Activated T-cell treated with anti-CD3 and anti-CD28 coated beads for 1 hour (primary cell): Measurements from ENCODE around the gene LENG1.
A peak's percentile ranks its signal among the peaks of the same experiment; 100 is the strongest.
"Not testable (repeated sequence)": the region's sequence is repeated elsewhere in the genome, so short reads cannot be mapped to it uniquely, and the experiment has no call there.

ENCODE experiments used
- DNase-seq: peaks from one replicate; pipeline ENCODE4 v3.0.0-alpha.2; 2020; ENCODE audit warnings: low read depth

The LENG1 gene

GRCh38 chr19:54189735-54190502, 30.4 kb upstream of the LENG1 start:
- DNase-seq = peak; percentile 99

GRCh38 chr19:54189145-54189734, 29.7 kb upstream of the LENG1 start, which contains the start of gene MBOAT7:
Gene MBOAT7, minus strand, starts transcription at chr19:54189580. Its CDS starts 1,072 bp downstream, at chr19:54188508.
- DNase-seq = no peak

- peak; percentile 46 for DNase-seq
Measured at GRCh38 chr19:54188215-54188871, 28.8 kb upstream of the LENG1 start.

- DNase-seq = no peak
Measured at GRCh38 chr19:54186934-54187381, 27.4 kb upstream of the LENG1 start.

DNA sequence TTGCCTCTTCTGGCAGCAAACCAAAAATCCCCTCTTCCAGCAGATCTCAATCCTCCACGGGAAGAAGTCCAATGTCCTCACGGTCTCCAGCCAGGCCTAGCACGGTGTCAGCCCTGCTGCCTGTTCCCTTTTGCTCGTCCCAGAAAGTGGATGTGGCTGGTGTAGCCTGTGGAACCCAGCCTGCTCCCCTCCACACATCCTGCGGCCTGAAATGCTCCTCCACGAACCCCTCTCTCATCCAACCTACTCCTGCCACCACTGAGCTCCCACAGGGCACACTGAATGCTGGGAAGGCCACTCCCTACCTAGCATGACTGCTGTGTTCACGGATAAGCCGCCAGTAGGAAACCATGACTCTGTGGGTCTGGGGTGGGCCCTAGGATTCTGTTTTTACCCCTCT, 26.8 kb upstream of the LENG1 start:
- DNase-seq = no peak

DNA sequence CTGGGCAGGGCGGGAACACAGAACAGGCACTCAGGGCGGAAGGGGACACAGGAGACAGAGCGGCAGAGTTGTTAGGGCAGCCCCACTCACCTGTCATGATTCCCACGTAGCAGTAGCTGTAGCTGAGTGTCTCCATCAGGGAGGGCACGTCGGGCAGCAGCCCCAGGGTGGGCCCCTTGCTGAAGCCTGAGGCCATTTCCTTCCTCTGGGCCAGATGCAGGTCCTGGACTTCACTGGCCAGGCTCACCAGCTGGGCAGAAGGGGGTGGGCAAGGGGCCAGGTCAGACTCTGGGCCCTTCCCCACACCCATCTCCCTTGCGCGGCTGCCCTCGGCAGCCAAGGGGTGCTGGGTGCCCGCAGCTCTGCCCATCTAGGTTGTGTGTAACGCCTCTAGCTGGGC, 23.9 kb upstream of the LENG1 start:
- DNase-seq = no peak

GRCh38 chr19:54181894-54182293, 22.4 kb upstream of the LENG1 start:
- DNase-seq = not testable (repeated sequence)

DNA sequence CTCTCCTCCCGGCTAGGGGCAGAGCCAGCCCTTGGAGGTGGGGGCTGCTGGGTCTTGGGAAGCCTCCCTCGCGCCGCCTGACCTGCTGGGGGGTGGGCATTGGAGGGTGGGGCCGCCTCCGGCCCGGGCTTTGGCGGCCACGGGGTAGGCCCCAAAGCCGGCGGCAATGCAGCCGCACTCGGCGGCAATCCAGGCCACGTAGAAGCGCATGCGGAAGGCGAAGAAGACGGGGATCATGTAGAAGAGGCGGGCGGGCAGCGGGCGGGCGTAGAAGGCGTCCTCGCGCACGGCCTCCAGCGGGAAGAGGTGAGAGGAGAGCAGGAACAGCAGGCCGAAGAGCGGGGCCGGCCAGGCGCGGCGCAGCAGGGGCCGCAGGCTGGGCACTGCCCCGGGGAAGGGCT, 21.2 kb upstream of the LENG1 start:
- DNase-seq = no peak

DNA sequence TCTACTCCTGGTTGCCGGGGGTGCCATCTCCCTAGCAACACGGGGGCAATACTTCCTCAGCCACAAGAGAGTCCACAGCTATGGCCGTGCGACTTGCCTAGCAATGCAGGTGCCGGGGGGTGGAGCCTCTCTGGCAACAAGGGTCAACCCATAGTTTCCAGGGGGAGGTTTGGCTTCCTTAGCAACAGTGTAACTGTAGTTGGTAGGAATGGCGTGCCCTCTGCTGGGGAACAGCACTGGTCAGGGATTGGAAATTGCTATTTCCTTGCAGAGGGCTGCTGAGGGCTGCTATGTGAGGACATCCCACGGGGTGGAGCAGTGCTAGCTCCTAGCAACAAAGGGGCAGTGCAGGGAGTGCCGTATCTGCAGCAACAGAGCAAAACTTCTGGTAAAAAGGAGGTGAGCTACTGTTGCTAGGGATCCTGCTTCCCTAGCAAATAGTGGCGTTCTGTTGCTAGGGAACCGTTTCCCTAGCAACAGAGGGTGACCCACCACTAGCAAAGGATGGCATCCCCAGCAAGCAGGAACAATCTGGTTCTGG, 20.5 kb upstream of the LENG1 start:
- DNase-seq = no peak

DNA sequence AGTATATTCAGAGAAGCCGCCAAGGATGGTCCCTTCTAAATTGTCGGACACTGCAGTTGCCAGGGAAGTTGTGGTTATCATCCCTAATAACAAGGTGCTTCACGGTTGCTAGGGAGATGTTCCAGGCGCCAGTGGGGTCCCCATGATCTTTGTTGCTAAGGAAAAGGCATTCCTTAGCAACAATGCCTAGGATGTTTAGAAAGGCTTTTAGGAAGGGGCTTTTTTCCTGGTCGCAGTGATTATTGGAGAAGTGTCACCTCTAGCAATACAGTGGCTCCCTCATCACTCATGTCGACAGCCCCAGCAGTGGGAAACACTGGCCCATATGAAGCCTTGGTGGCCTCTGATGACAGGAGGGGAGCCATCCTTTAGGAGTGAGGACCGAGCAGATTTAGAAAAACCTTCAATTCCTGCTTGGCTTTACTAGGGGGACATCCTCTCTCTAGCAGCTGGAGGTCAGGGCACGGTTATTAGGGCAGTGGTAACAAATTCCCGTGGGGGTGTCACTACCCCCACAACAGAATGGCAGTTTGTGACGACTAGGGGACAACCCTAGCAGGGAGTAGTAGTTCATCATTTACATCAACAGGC, 19.8 kb upstream of the LENG1 start:
- DNase-seq = no peak

DNA sequence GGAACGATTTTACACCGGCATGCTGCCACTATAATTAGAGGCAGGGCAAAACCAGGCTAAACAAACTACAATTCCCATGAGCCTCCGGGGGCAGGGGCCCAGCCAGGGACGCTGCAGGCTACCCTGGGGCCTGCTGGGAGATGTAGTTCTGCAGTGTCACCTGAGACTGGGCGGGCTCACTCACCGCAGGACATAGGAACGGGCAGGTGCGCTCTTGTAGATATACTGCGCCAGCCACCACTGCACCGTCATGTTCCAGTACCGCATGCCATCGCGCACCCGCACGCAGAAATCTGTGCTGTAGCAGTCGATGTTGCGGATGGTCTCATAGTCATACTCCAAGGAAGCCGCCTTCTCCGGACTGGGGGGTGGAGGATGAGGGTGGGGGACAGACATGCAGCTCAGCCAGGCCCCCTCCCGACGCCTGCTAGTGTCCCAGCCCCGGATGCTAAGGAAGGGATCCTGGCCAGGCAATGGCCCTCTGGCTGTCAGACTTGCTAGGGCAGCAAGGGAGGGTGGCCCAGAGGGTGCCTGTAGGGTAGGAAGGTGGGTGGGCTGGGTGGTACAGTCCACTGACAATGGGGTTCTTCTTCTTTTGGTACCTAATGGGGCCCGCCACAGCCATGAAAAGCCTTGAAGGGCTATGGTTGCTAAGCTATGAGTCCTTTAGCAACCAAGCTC, 19.2 kb upstream of the LENG1 start:
- no peak for DNase-seq

DNA sequence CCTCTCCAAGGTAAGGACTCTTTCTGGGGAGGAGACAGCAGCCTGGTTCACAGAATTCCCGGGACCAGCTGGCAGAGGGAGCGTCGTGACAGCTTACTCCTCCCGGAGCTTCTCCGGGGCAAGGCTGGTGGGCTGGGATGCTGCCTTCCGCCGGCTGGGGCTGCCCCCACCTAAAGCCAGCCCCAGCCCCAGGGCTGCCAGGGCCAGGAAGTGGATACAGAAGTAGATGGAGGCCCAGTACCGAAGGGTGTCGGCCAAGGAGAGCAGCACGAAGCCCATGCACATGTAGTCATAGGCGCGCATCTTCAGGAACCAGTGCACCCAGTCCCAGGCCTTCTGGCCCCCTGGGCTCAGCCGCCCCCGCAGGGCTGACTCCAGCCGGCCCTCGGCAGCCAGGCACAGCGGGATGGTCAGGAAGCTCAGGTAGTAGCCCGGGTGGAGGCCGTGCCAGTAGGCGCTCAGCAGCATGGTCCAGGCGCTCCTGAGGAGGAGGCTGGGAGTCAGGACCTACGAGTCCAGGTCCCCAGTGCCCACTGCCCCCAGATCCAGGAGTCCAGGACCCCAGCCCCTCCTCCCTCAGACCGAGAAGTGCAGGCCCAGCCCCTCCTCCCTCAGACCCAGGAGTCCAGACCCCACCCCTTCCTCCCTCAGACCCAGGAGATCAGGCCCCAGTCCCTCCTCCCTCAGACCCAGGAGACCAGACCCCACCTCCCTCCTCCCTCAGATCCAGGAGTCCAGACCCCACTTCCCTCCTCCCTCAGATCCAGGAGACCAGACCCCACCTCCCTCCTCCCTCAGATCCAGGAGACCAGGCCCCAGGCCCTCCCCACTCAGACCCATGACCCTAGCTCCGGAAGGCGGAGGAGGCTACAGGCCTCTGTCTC, 14.7 kb upstream of the LENG1 start:
- no peak for DNase-seq

DNA sequence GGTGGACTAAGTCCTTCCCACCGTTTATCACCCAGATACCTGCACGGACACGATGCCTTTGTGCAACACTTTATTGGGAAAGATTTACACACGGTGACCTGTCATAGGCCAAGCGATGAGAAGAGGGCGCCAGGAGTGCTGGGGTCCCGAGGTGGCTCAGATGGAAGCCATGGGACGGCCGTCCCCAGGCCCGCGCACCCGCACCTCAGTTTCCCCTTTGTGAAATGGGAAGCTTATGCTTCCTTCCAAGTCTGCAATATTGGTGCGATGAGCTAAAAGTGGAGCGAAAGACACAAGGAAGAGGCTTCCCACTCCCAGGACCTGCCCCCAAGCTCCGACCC, 13.8 kb upstream of the LENG1 start:
- DNase-seq = no peak

- no peak for DNase-seq
Measured at GRCh38 chr19:54172471-54173358, 13.2 kb upstream of the LENG1 start, which contains the start of gene TMC4. Gene TMC4, minus strand, starts transcription at chr19:54173160. Its CDS starts 43 bp downstream, at chr19:54173117.

DNA sequence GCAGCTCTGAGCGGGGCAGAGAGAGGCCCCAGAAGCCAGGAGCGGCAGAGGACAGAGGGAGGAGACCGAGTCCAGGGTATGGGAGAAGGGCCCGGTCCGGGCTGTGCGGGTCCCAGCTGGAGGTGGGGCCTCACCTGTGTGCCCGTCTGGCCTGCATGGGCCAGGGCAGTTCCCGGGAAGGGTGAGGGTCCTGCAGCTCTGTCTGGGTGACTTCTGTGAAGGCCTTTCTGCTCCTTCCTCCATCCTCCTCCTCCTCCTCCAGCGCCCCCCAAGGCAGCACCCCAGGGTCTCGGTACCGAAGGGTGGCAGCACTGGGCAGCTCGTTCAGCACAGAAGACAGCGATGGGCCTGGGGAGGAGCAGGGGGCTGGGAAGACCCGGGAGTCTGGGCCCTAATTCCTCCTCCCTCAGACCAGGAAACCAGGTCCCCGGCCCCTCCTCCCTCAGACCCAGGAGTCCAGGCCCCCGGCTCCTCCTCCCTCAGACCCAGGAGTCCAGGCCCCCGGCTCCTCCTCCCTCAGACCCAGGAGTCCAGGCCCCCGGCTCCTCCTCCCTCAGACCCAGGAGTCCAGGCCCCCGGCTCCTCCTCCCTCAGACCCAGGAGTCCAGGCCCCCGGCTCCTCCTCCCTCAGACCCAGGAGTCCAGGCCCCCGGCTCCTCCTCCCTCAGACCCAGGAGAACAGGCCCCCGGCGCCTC, 12.4 kb upstream of the LENG1 start:
- not testable (repeated sequence) for DNase-seq

GRCh38 chr19:54169149-54169740, 9.7 kb upstream of the LENG1 start:
- DNase-seq = no peak

DNA sequence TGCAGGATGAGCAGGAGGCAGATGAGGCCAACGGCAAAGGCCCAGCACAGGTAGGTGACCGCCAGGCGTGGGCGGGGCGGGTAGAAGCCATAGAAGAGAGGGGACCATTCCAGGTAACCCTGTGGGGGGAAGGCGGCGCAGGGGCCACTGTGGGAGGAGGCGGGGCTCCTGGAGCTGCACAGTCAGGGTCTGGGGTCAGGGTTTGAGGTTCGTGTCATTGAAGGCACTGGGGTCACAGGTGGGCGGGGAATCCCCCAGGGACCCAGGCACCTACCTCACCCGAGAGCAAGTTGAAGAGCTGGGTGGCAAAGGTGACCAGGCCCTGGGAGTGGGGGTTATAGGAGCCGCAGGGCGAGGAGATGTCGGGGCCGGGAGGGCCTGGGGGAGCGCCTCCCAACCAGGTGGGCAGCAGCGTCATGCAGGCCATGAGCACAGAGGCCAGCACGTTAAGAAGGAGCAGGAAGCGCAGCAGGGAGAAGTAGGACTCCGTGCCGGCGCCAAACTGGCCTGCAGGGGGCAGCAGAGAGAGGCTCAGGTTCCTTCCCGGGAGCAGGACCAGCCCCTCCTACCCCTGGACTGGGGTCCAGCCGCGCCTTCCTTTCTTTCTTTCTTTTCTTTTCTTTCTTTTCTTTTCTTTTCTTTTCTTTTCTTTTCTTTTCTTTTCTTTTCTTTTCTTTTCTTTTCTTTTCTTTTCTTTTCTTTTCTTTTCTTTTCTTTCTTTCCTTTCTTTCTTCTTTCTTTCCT, 8.8 kb upstream of the LENG1 start:
- peak; percentile 91 for DNase-seq

DNA sequence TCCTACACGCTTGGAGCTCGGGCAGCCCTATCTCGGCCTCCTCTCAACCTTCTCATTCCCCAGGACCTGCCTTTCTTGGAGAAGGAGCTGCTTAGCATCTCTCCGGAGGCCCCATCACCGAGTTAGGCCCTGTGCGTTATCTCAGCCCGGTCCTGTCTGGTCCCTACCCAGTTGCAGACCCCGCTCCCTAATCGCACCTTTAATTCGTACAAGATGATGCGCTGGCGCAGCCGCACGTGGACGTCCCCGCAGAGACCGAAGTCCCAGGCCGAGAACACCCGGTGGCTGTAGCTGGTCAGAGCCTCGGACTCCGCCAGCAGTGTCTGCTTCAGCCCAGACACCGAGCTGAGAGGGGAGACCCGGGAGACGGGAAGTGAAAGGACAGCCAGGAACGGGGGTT, 5.7 kb upstream of the LENG1 start:
- no peak for DNase-seq
